ENCODE measurements around the gene CREB5.

Gene CREB5

GRCh38 chr7:28855538-28856217 lies 443.4 kb downstream of the CREB5 start:
- DNase-seq (ENCODE audit: low read depth): peak; percentile 75

- DNase-seq (ENCODE audit: low read depth): no peak
Measured at GRCh38 chr7:28856656-28857055, 444.3 kb downstream of the CREB5 start.

GRCh38 chr7:28858206-28858605 lies 445.9 kb downstream of the CREB5 start:
- peak; percentile 87 for DNase-seq (ENCODE audit: low read depth)

GRCh38 chr7:28858895-28859294 lies 446.6 kb downstream of the CREB5 start:
- DNase-seq (ENCODE audit: low read depth): no peak

- DNase-seq (ENCODE audit: low read depth): no peak
Measured at GRCh38 chr7:28861825-28862224, 449.5 kb downstream of the CREB5 start.

GRCh38 chr7:28862595-28863272 lies 450.4 kb downstream of the CREB5 start:
- no peak for DNase-seq (ENCODE audit: low read depth)

- DNase-seq (ENCODE audit: low read depth): no peak
Measured at GRCh38 chr7:28865601-28866144, 453.4 kb downstream of the CREB5 start.

GRCh38 chr7:28868712-28869111 lies 456.4 kb downstream of the CREB5 start:
- no peak for DNase-seq (ENCODE audit: low read depth)

GRCh38 chr7:28871077-28871476 lies 458.8 kb downstream of the CREB5 start:
- DNase-seq (ENCODE audit: low read depth): no peak

- DNase-seq (ENCODE audit: low read depth): no peak
Measured at GRCh38 chr7:28871631-28872030, 459.3 kb downstream of the CREB5 start.

- no peak for DNase-seq (ENCODE audit: low read depth)
Measured at GRCh38 chr7:28872226-28872625, 459.9 kb downstream of the CREB5 start.

- DNase-seq (ENCODE audit: low read depth): no peak
Measured at GRCh38 chr7:28873365-28873764, 461.0 kb downstream of the CREB5 start.

GRCh38 chr7:28874001-28874400 lies 461.7 kb downstream of the CREB5 start:
- no peak for DNase-seq (ENCODE audit: low read depth)
